HEK293 (cell line): ENCODE measurements around the gene TAS1R3.

Source experiments
- CTCF ChIA-PET: fragments of 350-600 bp; formaldehyde crosslinking; extraction: SDS; loops from one replicate; lab custom pipeline; 2021; ENCODE audit warnings: antibody characterized with exemption; lab: Yijun Ruan, JAX
- POLR2A ChIA-PET: fragments of 300-600 bp; formaldehyde crosslinking; extraction: SDS; loops from one replicate; lab custom pipeline; 2020; ENCODE audit warnings: antibody characterized with exemption, inconsistent platforms; lab: Yijun Ruan, JAX
- H3K27ac ChIP-seq: fragments of 200-500 bp; sonication (Bioruptor generic); 2 replicates; pipeline ENCODE4 v1.5.1; 2014; ENCODE audit warnings: low read depth, low read length, control low read depth, inconsistent platforms; ENCODE audit errors: extremely low read depth
- H3K36me3 ChIP-seq, 2 experiments: fragments of 200-500 bp in 1 of 2; sonication (Bioruptor generic) in 1 of 2; 1 replicate in 1 of 2; 2 replicates in 1 of 2; pipeline ENCODE4 v1.5.1; 2014 to 2017; ENCODE audit warnings: inconsistent platforms in 2 of 2, low read length in 2 of 2; ENCODE audit not compliant: control insufficient read depth in 2 of 2, insufficient read depth in 1 of 2
- H3K4me1 ChIP-seq: fragments of 200-500 bp; sonication (Bioruptor generic); 2 replicates; pipeline ENCODE4 v1.5.1; 2014; ENCODE audit warnings: mild to moderate bottlenecking, low read length, inconsistent platforms; ENCODE audit not compliant: control insufficient read depth, insufficient read depth
- H3K4me3 ChIP-seq: 2 replicates; pipeline ENCODE4 v1.5.1; 2011; ENCODE audit warnings: low read depth, mild to moderate bottlenecking, control low read depth, low read length, moderate library complexity
- H3K9me3 ChIP-seq: fragments of 200-500 bp; sonication (Bioruptor generic); 2 replicates; pipeline ENCODE4 v1.5.1; 2014; ENCODE audit warnings: low read depth, low read length, inconsistent platforms; ENCODE audit not compliant: control insufficient read depth, insufficient read depth
- EGR2 ChIP-seq: fragments of 450-650 bp; formaldehyde crosslinking; IDR thresholded peaks from 2 replicates; pipeline ENCODE4 v1.5.1; 2016; ENCODE audit warnings: low read depth, missing biosample characterization, missing genetic modification characterization
- GLI2 ChIP-seq: fragments of 450-650 bp; formaldehyde crosslinking; IDR thresholded peaks from 2 replicates; pipeline ENCODE4; 2017; ENCODE audit warnings: missing biosample characterization, missing genetic modification characterization, low read depth, borderline replicate concordance
- KLF1 ChIP-seq: fragments of 450-650 bp; formaldehyde crosslinking; IDR thresholded peaks from 2 replicates; pipeline ENCODE4 v1.5.1; 2016; ENCODE audit warnings: missing biosample characterization, missing genetic modification characterization
- KLF7 ChIP-seq: fragments of 450-650 bp; formaldehyde crosslinking; IDR thresholded peaks from 2 replicates; pipeline ENCODE4 v1.5.1; 2016; ENCODE audit warnings: missing biosample characterization, missing genetic modification characterization, borderline replicate concordance
- MEIS1 ChIP-seq: sonication (generic); formaldehyde crosslinking; IDR thresholded peaks from 2 replicates; pipeline ENCODE4 v1.8.1; 2022; ENCODE audit warnings: missing genetic modification reagents, mild to moderate bottlenecking, borderline replicate concordance
- PBX3 ChIP-seq: sonication (generic); formaldehyde crosslinking; IDR thresholded peaks from 2 replicates; pipeline ENCODE4 v1.8.1; 2022; ENCODE audit warnings: mild to moderate bottlenecking, moderate library complexity, missing genetic modification reagents
- PRDM1 ChIP-seq: fragments of 450-650 bp; formaldehyde crosslinking; IDR thresholded peaks from 2 replicates; pipeline ENCODE4; 2016; ENCODE audit warnings: missing biosample characterization, missing genetic modification characterization
- ZBTB10 ChIP-seq: fragments of 450-650 bp; formaldehyde crosslinking; IDR thresholded peaks from 2 replicates; pipeline ENCODE4 v1.5.1; 2016; ENCODE audit warnings: missing biosample characterization, missing genetic modification characterization
- ZBTB8A ChIP-seq: fragments of 450-650 bp; formaldehyde crosslinking; IDR thresholded peaks from 2 replicates; pipeline ENCODE4 v1.5.1; 2016; ENCODE audit warnings: missing biosample characterization, missing genetic modification characterization
- ZNF112 ChIP-seq: fragments of 450-650 bp; formaldehyde crosslinking; IDR thresholded peaks from 2 replicates; pipeline ENCODE4 v1.5.0; 2017; ENCODE audit warnings: missing biosample characterization, missing genetic modification characterization
- ZNF16 ChIP-seq: fragments of 450-650 bp; formaldehyde crosslinking; IDR thresholded peaks from 2 replicates; pipeline ENCODE4 v1.5.1; 2016; ENCODE audit warnings: low read depth, missing biosample characterization, missing genetic modification characterization
- ZNF19 ChIP-seq: fragments of 450-650 bp; formaldehyde crosslinking; IDR thresholded peaks from 2 replicates; pipeline ENCODE4; 2016; ENCODE audit warnings: missing biosample characterization, missing genetic modification characterization, low read depth
- ZNF223 ChIP-seq: fragments of 450-650 bp; formaldehyde crosslinking; IDR thresholded peaks from 2 replicates; pipeline ENCODE4 v1.5.1; 2016; ENCODE audit warnings: missing biosample characterization, missing genetic modification characterization
- ZNF24 ChIP-seq: fragments of 450-650 bp; formaldehyde crosslinking; IDR thresholded peaks from 2 replicates; pipeline ENCODE4 v1.5.1; 2016; ENCODE audit warnings: missing biosample characterization, missing genetic modification characterization
- ZNF416 ChIP-seq: fragments of 450-650 bp; formaldehyde crosslinking; IDR thresholded peaks from 2 replicates; pipeline ENCODE4 v1.5.1; 2016; ENCODE audit warnings: missing biosample characterization, missing genetic modification characterization
- ZNF449 ChIP-seq: fragments of 450-650 bp; formaldehyde crosslinking; IDR thresholded peaks from 2 replicates; pipeline ENCODE4 v1.5.1; 2017; ENCODE audit warnings: missing biosample characterization, mild to moderate bottlenecking, missing genetic modification characterization, moderate library complexity
- ZNF501 ChIP-seq: fragments of 450-650 bp; formaldehyde crosslinking; IDR thresholded peaks from 2 replicates; pipeline ENCODE4 v1.5.1; 2016; ENCODE audit warnings: missing biosample characterization, missing genetic modification characterization
- ZNF510 ChIP-seq: fragments of 450-650 bp; formaldehyde crosslinking; IDR thresholded peaks from 2 replicates; pipeline ENCODE4 v1.5.1; 2018; ENCODE audit warnings: mild to moderate bottlenecking, missing genetic modification characterization, missing biosample characterization; ENCODE audit not compliant: insufficient replicate concordance
- ZNF518A ChIP-seq: fragments of 450-650 bp; formaldehyde crosslinking; conservative IDR thresholded peaks from 2 replicates; pipeline ENCODE4 v1.5.1; 2016; ENCODE audit warnings: low read depth, missing biosample characterization, missing genetic modification characterization
- ZNF555 ChIP-seq: fragments of 450-650 bp; formaldehyde crosslinking; conservative IDR thresholded peaks from 2 replicates; pipeline ENCODE4 v1.5.1; 2017; ENCODE audit warnings: missing biosample characterization, mild to moderate bottlenecking, missing genetic modification characterization, inconsistent platforms
- ZNF623 ChIP-seq: fragments of 450-650 bp; formaldehyde crosslinking; IDR thresholded peaks from 2 replicates; pipeline ENCODE4 v1.5.1; 2016; ENCODE audit warnings: missing biosample characterization, missing genetic modification characterization

The TAS1R3 gene

GRCh38 chr1:1285611-1286311 lies 45.3 kb upstream of the TAS1R3 start:
- no peak overlapping the region for H3K4me3 ChIP-seq
- POLR2A ChIA-PET = no interaction called here
- H3K36me3 ChIP-seq = no peaks in the 10 kb centered on the region
- no peak overlapping the region for H3K27ac ChIP-seq
- TF ChIP-seq KLF1 (tag by site-specific recombination) (0 out of 2 replicates have a peak, but pooled peaks have one; percentile 38), ZNF501 (tag by site-specific recombination) (no peak), ZNF623 (no peak), ZNF555 (tag by site-specific recombination) (no peak), ZNF19 (tag by site-specific recombination) (no peak), ZNF416 (tag by site-specific recombination) (no peak)
- TF ChIP-seq, all 188 proteins: peak for 1
- CTCF ChIA-PET = no interaction called here
- no peaks in the 10 kb centered on the region for H3K4me1 ChIP-seq
- H3K9me3 ChIP-seq = no peaks in the 10 kb centered on the region

- POLR2A ChIA-PET = interaction anchor here (1.1 kb wide), 1 partner anchor 13 kb away, joined by 3 read pairs; the partner anchor contains the start of gene UBE2J2
- H3K36me3 ChIP-seq = no peaks in the 10 kb centered on the region
- CTCF ChIA-PET = no interaction called here
- no peak overlapping the region for H3K4me3 ChIP-seq
- no peaks in the 10 kb centered on the region for H3K4me1 ChIP-seq
- no peak overlapping the region for H3K27ac ChIP-seq
- no peaks in the 10 kb centered on the region for H3K9me3 ChIP-seq
- TF ChIP-seq MEIS1 (CRISPR knock-in tag) = no peak
- TF ChIP-seq ZNF518A = no peak
- TF ChIP-seq ZBTB10 (tag by site-specific recombination) = no peak
- no peak for TF ChIP-seq ZNF449
- TF ChIP-seq ZNF510 = no peak
- TF ChIP-seq GLI2 (tag by site-specific recombination) = no peak
- TF ChIP-seq PBX3 (CRISPR knock-in tag) = no peak
- no peak for TF ChIP-seq PRDM1 (tag by site-specific recombination)
- no peak for TF ChIP-seq ZNF223
- no peak for TF ChIP-seq ZNF112 (tag by site-specific recombination)
- no peak for TF ChIP-seq EGR2 (tag by site-specific recombination)
- no peak for TF ChIP-seq KLF7 (tag by site-specific recombination)
- TF ChIP-seq ZNF24 = no peak
- TF ChIP-seq ZBTB8A = no peak
- TF ChIP-seq ZNF16 (tag by site-specific recombination) = no peak
These were observed 44.5 kb upstream of the TAS1R3 start for GRCh38 chr1:1286313-1287261.
